ENCODE measurements around the gene SNX15.
A peak's percentile ranks its signal among the peaks of the same experiment; 100 is the strongest.
"Not testable (repeated sequence)": the region's sequence is repeated elsewhere in the genome, so short reads cannot be mapped to it uniquely, and the experiment has no call there.

Gene SNX15

DNA sequence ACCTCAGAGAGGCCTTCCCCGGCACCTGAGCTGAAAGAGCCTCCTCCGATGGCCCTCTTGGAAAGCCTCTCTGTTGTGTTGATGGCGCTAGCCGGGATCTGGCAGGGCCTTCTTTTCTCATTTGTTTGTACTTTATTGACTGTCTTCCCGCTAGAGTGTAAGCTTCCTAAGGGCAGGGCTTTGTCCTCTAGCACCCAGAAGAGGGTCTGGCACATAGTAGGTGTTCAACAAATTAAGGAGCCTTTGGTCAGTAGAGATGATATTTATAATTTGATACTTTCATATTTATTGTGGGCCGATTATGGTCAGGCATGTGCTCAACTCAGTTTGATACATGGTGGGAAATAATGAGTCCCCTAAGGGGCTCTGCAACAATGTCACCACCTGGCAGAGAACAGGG is 9.3 kb upstream of the SNX15 start:
- no peak for DNase-seq

DNA sequence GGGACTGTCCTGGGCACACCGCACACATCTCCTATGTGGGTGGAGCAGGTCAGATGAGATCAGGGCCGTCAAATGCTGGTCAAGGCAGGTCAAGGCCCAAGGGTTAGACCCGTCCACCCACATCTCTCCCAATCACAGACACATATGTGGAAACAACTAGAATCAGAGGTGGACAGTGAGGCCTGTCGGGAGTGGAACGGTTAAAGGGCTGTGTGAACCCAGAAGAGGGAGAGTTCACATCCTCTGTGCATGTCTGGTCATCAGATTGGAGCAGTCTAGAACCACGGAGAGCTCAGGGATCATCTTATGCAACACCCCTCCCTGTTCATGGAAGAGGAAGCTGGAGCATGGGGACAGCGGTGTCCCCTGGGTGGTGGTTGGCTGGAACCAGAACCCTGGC is 7.4 kb upstream of the SNX15 start:
- no peak for DNase-seq

- DNase-seq = no peak
These were observed 6.2 kb upstream of the SNX15 start for GRCh38 chr11:65021003-65021402.

DNA sequence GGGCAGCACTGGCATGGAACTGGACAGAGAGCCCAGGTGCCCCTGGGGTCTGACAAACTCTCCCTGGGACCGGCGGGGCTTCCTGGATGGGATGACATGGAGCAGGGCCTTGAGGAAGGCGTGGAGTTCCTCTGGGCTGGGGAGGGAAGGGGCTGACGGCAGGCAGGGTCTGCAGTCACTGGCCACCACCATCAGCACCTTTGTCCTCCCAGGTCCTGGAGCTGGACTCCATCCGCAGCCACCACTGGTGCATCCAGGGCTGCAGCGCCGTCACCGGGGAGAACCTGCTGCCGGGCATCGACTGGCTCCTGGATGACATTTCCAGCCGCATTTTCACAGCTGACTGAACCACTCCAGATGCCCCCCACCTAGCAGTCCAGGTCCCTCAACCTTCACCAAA is 5.7 kb upstream of the SNX15 start:
- DNase-seq = no peak

DNA sequence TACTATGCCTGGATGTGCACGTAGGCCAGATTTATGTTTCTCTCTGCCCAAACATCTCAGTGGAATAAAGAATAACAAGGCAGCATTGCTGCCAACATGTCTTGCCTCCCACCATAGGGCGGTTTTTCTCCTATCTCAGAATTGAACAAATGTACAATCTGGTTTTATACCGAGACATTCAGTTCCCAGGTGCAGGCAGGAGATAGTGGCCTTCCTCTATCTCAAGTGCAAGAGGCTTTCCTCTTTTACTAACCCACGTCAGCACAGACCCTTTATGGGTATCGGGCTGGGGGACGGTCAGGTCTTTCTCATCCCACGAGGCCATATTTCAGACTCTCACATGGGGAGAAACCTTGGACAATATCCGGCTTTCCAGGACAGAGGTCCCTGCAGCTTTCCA is 3.7 kb upstream of the SNX15 start:
- not testable (repeated sequence) for DNase-seq

GRCh38 chr11:65026810-65027209 is 429 bp upstream of the SNX15 start:
- DNase-seq = no peak

GRCh38 chr11:65032216-65032615 is 5.0 kb downstream of the SNX15 start:
- no peak for DNase-seq

DNA sequence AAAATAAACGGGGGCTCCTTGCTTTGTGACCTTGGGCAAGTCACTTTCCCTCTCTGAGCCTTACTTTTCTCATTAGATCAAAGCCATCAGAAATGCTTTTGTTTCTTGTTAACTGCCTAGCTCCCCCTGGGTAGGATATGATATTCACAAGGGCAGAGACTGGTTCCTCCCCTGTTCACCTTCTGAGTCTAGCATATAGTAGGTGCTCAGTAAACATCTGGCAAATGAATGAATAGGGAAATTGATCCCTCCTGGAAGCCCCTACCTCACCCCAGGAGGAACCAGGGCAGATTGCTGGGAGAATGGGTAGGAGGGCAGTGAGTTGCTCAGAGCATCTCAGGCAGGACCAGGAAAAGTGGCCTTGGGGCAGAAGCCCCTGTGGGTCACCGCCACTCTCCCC is 7.2 kb downstream of the SNX15 start:
- no peak for DNase-seq

GRCh38 chr11:65035579-65035978 is 8.3 kb downstream of the SNX15 start:
- DNase-seq = no peak

GRCh38 chr11:65036931-65037330 is 9.7 kb downstream of the SNX15 start:
- DNase-seq = no peak

DNA sequence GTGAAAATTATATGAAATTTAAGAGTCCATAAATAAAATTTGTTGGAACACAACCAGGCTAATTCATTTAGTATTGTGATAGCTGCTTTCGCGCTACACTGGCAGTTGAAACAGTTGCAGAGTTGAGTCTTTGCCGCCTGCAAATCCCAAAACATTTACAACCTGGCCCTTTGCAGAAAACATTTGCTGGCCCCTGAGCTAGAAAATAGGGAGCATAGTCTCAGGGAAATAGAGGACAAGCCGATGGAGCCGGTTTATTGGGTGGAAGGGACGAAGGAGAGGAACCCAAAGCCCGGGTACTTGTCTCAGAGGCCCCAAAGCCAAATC is 13.2 kb downstream of the SNX15 start:
- no peak for DNase-seq

DNA sequence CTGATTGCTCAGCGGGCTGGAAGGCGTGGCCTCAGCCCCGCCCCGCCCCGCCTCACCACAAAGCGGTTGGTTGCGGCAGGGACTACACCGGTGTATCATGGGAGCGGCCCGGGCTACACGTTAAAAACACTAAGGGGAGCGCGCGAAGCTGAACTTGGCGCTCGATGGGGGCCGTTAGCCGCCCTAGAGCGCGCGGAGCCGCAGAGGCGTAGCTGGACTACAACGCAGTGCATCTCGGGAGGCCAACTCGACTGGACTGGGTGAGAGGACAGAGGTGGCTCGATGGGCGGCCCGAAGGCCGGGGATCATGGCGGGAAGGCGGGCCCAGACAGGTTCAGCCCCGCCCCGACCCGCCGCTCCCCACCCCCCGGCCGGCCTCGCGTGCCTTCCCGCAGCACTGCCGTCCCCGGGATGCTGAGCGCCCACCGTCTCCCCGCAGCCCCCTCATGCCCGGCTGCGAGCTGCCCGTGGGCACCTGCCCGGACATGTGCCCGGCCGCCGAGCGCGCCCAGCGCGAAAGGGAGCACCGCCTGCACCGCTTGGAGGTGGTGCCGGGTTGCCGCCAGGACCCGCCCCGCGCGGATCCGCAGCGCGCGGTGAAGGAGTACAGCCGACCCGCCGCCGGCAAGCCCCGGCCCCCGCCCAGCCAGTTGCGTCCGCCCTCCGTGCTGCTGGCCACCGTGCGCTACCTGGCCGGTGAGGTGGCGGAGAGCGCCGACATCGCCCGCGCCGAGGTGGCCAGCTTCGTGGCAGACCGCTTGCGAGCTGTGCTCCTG is 13.8 kb downstream of the SNX15 start, which contains the start of gene SAC3D1:
Gene SAC3D1 (plus strand): TSS at position 364 of the 776 bp plus-strand sequence. CDS start 83 bp downstream, at position 447.
- DNase-seq = peak; percentile 93

DNA sequence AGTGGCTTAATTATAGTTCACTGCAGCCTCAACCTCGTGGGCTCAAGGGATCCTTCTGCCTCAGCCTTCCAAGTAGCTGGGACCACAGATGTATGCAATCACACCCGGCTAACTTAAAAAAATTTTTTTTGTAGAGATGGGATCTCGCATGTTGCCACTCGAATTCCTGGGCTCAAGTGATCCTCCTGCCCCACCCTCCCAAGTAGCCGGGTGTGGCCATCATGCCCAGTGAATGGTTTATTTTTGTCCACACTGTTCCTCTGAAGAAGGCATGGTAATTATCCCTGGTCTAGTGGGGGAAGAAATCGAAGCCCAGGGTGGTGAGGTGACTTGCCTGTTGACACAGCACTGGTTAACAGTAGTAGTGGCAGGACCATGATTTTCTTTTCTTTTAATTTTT is 15.7 kb downstream of the SNX15 start:
- no peak for DNase-seq

DNA sequence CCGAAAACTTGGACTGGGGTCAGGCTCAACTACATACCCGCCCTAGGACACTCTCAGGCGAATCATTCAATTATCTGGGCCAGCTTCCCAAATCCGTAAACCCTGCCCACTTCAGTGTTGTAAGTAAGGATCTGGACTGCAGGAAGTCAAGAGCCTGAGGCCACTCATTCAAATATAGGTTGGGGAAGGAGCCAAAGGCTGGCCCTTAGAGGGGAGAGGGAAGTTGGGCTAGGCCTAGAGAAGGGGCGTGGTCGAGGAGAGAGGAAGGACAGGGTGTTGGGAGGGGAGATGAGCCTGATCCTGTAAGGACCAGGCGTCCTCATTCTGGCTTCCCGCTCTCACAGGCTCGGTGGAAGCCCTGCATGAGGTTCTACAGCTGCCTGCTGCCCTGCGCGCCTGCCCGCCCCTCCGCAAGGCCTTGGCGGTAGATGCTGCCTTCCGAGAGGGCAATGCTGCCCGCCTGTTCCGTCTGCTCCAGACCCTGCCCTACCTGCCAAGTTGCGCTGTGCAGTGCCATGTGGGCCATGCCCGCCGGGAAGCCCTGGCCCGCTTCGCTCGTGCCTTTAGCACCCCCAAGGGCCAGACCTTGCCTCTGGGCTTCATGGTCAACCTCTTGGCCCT is 16.8 kb downstream of the SNX15 start:
- no peak for DNase-seq

DNA sequence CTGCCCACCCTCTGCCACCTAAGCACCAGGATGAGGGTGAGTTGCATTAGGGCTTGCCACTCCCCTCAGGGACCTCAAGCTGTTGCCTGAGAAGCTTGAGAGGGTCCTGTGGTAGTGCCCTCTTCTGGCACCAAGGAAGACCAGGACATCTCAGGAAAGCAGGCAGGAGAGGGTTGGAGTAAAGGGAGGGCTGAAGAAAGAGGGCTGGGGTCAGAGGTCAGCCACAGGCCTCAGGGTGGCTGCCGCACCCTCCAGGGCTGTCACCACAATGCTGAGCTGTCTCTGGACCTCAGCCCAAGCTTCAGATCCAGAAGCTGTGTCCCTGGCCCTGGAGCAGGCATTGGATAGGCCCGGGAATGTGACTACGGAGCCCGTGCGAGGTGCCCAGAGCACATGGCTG is 17.8 kb downstream of the SNX15 start:
- no peak for DNase-seq

DNA sequence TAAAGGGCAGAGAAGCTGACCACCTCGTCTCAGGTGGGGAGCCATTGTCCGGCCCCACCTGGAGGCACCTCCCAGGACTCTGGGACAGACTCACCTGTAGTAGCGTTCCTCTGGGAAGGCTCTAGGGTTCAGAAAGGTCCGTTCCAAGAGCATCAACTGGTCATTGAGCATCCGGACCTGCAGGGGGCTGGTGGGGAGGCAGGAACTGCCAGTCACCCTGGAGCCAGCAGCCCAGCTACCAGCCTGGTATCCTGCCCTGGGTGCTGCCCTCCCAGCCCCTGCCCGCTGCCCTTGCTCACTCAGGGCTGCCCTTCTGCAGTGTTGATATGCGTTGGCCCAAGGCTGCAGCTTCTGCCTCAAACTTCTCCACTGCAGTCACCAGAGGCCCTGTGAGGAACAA is 18.5 kb downstream of the SNX15 start:
- DNase-seq = no peak

DNA sequence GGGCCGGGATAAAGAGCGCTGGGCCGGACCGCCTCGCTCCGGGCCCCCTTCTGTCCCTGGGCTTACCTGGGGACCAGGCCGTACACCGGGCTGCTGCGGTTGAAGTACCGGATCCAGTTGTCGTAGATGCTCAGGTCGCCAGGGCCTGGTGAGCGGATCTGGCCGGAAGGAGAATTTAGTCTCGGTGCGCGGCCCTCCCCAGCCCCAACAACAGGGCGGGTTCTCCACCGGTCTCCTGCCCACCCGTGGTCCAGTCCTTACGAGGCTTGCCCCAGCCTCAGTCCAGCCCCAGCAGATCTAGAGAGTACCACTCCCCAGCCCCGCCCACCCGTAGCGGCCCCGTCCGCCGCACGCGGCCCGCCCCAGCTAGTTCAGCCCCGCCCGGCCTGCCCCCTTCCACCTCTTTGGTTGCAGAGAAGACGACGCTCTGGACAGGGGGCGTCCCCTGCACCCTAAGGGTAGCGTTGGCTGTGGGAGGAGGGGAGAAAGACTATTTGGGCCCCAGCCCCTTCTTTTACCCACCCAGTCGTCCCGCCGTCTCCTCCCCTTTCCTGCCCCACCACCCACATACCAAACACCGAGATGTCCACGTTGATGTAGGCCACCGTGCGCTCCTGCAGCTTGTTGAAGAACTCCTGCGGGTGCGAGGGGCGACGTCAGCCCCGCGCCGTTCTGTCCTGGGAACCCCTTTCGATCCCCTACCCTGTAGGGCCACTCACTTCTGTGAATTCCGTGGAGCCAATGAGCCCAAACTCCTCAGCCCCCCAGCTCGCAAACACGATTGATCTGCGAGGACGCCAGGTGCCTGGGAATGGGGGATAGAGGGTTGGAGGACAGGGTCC is 20.6 kb downstream of the SNX15 start:
- DNase-seq = peak; percentile 43

DNA sequence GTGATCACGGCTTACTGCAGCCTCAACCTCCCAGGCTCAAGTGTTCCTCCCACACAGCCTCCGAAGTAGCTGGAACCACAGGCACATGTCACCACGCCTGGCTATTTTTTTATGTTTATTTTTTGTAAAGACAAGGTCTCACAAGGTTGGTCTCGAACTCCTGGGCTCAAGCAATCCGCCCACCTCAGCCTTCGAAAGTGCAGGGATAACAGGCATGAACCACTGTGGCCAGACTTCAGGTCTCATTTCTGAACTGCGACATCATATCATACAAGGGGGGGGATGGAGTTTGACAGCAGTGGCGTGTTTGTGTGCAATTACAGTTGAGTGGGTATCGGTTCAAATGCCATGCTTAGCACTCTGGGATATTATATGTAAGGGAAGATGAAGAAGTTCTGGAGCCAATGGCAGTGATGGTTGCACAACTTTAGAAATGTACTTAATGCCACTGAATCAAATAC is 24.2 kb downstream of the SNX15 start:
- DNase-seq = no peak

GRCh38 chr11:65053827-65054508 is 26.7 kb downstream of the SNX15 start:
- DNase-seq = no peak

GRCh38 chr11:65055538-65055937 is 28.3 kb downstream of the SNX15 start:
- DNase-seq = no peak

DNA sequence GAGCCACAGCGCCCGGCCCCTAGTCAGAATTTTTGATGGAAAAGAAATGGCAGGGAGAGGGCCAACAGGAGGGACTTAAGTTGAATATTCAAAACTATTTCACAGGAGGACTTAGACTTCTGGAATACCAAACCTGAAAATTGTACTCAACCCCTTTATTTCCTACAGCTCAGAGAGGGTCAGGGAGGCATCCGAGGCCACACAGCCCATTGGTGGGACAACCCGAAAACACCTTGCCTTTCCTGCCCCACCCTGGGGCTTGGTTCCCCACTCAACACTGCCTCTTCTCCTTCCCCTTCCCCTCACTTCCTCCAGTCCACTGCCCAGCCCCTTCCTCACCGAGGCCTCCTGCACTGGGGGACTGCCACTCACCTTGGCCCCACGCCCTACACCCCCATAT is 29.8 kb downstream of the SNX15 start:
- no peak for DNase-seq

- DNase-seq = no peak
These were observed 30.3 kb downstream of the SNX15 start for GRCh38 chr11:65057526-65057925.

- no peak for DNase-seq
These were observed 30.8 kb downstream of the SNX15 start for GRCh38 chr11:65058012-65058411.
